Measurements from ENCODE around the gene IL22RA2.
A peak's percentile ranks its signal among the peaks of the same experiment; 100 is the strongest.

IL22RA2 gene

DNA sequence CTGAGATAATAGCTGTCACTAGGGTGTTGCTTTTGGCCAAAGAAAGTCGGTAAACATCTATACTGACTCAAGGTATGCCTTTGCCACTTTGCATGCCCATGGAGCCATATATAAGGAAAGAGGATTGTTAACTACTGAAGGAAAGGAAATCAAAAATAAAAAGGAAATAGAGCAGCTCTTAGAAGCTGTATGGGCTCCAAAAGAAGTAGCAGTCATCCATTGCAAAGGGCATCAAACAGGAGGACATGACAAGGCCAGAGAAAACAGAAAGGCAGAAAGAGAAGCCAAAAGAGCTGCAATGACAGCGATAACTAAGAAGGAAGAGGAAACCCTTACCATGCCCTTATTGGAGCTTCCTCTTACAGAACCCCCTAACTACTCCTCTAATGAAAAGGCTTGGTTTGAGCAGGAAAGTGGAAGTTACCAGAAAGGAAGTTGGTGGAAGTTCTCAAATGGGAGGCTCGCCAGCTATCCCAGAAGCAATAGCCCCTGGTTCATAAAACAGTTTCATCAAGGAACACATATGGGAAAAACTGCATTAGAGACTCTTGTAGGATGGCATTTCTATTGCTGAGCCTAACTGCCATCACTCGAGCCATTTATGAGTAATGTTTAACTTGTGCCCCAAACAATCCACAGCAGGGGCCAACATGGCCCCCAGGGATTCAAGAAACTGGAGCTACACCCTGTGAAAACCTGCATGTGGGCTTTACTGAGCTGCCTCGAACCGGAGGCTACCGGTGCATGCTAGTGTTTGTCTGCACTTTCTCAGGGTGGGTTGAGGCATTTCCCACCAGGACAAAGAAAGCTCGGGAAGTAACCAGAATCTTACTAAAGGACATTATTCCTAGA is 7.0 kb downstream of the IL22RA2 start:
- DNase-seq = no peak

- peak; percentile 46 for DNase-seq
Observed at GRCh38 chr6:137165375-137166246, 7.8 kb downstream of the IL22RA2 start.

- no peak for DNase-seq
Observed at GRCh38 chr6:137163732-137164318, 9.6 kb downstream of the IL22RA2 start.

GRCh38 chr6:137162692-137163306 is 10.6 kb downstream of the IL22RA2 start:
- DNase-seq = no peak

DNA sequence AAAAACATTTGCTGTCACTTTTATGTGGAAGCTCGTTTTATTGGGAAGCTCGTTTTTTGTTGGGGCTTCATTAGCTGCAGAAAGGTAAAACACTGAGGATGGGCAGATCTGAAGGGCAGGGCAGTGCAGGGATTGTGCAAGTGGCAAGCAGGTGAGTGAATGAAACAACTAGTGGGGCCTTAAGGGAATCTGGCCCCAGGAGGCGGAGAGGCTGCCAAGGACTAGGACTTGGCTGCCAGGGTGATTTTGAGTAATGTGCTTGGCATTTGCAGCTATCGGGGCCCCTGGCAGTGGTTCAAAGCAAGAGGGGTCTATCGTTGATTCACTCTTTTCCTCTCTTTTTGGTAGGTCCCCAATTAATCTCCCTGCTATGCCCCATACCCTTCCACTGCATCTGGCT is 11.5 kb downstream of the IL22RA2 start:
- no peak for DNase-seq

- DNase-seq = no peak
Observed at GRCh38 chr6:137160763-137161162, 12.7 kb downstream of the IL22RA2 start.

DNA sequence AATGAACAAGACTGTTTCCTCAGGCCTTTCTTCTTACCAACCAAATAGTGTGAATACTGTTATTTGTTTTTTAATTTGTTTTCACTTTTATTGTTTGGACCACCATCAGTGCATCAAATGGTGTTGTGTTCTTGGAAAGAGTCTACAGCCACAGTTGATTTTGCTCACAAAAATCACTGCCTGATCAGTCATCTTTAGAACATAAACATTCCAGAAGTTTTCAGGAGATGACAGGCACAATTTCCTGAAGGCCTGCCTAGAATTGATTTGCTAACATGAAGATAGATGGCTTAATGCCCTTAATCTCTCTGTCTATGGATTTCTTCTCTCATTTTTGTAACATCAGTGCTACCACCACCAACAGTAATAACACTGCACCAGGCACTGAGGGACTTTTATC is 13.5 kb downstream of the IL22RA2 start:
- DNase-seq = no peak

DNA sequence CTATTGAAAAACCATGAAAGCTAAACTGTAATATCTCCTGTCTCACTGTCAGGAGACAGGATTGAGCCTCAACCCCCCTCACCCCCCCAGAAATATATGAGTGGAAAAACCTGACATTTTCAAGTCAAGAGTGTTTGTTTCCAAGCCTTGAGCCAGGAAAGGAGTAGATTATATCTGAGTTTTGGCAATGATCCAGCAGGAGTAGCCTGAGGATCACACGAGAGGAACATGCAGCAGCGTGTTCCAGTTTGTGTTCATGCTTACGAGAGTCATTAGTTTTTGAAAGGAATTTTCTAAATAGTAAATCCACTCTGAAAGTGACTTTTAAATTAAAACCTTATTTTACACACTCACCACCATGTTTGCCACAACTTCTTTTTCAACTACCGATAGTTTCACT is 15.8 kb downstream of the IL22RA2 start:
- DNase-seq = no peak

- no peak for DNase-seq
Observed at GRCh38 chr6:137156650-137157049, 16.8 kb downstream of the IL22RA2 start.

GRCh38 chr6:137155830-137156229 is 17.6 kb downstream of the IL22RA2 start:
- peak; percentile 65 for DNase-seq

- no peak for DNase-seq
Observed at GRCh38 chr6:137150072-137150471, 23.4 kb downstream of the IL22RA2 start.

GRCh38 chr6:137149035-137149393 is 24.4 kb downstream of the IL22RA2 start:
- no peak for DNase-seq

DNA sequence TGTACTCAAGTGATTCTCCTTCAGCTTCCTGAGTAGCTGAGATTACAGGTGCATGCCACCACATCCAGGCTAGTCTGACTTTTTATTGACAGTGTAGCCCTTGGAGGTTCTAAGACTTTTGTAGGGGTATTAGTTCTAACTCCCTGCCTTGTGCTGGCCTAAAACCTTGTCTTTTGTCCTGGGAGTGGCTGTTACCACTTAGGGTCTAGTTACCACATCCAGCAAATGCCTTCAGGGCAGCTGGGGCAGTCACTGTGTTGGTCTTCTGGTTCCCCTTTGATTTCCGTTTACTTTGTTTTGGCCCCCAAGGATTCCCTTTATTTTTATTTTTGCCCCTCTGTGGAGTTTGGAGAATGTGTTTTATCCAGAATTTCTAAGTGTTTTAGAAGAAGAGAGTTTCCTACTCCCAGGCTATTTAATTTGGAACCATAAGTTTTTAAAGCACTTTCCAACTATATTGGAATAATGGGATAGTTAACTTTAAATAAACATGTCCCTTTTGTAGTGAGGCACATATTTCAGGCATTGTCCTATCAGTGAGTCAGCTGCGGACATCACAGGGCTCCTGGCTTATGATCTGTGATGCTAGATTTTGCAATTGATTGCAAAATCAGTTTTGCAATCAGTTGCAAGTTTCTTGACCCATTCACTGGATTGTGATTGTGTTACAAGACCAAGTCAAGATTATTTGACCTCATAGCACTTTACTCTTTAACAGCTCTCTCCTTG is 25.0 kb downstream of the IL22RA2 start:
- no peak for DNase-seq

GRCh38 chr6:137147195-137147594 is 26.2 kb downstream of the IL22RA2 start:
- DNase-seq = no peak

DNA sequence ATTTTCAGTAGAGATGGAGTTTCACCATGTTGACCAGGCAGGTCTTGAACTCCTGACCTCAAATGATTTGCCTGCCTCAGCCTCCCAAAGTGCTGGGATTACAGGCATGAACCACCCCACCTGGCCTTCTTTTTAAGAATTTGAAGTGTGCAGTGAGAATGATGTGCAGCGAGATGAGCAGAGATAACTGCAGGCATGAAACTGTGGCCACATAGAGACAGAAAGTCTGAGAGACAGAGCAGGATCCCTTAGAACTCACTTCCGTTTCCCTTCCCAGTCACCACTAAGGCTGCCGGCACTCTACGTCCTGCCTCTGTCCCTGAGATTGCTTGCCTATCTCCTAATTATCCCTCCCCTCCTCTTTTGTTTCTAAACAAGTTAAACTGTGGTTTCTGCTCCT is 27.2 kb downstream of the IL22RA2 start:
- no peak for DNase-seq

DNA sequence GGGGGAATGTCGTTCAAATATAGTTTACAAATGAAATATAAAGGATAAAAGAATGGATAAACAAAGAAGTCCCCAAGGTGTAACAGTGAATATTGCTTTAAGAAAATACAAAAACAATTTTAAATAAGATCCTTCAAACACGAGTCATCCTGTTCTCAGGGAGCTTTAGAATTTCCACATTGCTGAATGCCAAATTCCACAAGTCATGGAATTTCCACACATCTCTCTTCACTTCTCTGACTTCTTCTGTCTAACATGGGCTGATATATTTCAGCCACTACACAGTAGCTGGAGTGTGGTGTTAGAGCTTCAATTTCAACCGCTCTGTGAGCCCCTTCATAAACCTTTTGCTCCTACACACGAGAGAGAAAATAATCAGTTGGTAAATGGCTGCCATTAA is 28.0 kb downstream of the IL22RA2 start:
- no peak for DNase-seq

DNA sequence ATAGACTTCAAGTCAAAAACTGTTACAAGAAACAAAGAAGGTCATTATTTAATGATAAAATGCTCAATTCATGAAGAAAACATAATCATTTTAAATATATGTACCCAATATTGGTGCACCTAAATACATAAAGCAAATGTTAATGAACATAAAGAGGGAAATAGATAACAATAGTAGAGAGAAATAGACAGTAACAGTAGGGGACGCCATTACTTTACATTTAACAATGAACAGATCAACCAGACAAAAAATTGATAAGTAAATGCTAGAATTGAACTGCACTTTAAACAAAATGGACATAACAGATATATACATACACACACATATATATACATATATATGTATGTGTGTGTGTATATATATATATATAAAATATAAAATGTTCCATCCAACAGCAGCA is 37.4 kb downstream of the IL22RA2 start:
- DNase-seq = peak; percentile 26

DNA sequence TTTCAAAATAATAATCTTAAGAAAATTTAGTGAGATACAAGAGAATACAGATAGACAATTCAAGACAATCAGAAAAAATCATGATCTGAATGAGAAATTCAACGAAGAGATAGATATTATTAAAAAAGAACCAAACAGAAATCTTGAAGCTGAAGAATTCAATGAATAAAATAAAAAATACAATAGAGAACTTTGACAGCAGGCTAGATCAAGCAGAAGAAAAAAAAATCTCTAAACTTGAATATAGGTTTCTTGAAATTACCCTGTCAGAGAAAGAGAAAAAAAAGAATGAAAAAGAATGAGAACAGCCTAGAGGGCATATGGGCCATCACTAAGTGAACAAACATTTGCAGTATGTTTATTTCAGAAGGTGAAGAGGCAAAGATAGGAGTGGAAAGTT is 39.0 kb downstream of the IL22RA2 start:
- no peak for DNase-seq

GRCh38 chr6:137133122-137133521 is 40.3 kb downstream of the IL22RA2 start:
- no peak for DNase-seq

- DNase-seq = no peak
Observed at GRCh38 chr6:137126875-137127485, 46.5 kb downstream of the IL22RA2 start.

GRCh38 chr6:137123078-137123477 is 50.4 kb downstream of the IL22RA2 start:
- no peak for DNase-seq

DNA sequence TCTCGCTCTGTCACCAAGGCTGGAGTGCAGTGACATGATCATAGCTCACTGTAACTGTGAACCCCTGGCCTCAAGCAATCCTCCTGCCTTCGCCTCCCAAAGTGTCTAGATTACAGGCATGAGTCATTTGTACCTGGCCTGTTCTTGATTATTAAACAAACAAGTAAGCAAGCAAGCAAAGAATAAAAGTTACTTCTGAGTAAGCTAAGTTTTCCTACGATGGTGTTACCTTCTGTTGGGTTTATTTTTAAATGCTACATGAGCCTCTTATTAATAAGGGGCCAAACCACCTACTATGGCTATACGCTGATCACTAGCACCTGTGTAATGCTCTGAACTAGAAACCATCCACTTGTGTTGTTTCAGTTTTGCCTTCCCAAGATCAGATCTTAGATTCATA is 50.8 kb downstream of the IL22RA2 start:
- DNase-seq = no peak

Measured in CD4-positive, alpha-beta T cell treated with Interleukin-10 for 1 hour (primary cell).